GM18867 (cell line): ENCODE data around the gene IL1RAPL1.

ENCODE experiments used
- ATAC-seq: cut with Tn5 transposase; IDR thresholded peaks from one replicate; pipeline ENCODE4 v1.9.1; 2021; ENCODE audit warnings: mild to moderate bottlenecking, moderate library complexity; ENCODE audit not compliant: unreplicated experiment

IL1RAPL1 gene

DNA sequence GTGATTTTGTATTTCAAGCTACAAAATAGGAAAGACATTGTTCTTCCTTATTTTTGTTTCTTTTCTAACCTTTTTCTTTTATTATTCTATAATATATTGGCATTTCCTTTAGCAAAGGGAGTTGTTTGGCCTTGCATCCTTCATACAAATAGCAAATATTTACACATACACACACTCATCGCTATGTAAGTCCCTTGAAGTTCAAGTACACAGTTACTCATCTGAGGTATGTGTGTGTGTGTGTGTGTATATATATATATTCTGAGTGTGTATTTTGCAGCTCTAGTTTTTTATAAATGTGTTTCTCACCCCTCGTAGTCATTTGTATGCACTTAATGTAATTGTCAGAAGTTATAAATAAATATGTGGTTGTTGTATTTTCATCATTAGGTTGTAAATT, 903.4 kb downstream of the IL1RAPL1 start:
- ATAC-seq, result no peak

DNA sequence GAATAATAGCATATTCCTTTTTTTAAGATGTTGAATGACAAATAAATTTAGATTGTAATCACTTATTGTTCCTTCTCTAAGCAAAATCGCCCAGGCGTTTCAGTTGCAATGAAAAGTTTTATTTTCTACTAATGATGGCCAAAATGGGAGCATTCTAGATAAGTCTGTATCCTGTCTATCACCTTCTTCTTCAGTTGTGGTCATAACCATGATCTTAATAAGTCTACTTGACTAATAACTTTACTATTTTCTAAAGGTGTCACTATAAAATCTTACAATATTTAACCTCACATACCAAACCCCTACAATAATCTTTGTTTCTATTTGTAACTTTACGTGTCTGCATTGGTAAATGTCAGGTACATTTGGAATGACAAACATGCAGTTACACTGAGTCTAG, 904.4 kb downstream of the IL1RAPL1 start:
- ATAC-seq, result peak; percentile 60

- ATAC-seq, result no peak
Measured at GRCh38 chrX:29496636-29497180, 909.5 kb downstream of the IL1RAPL1 start.

- ATAC-seq, result no peak
Measured at GRCh38 chrX:29506729-29507128, 919.5 kb downstream of the IL1RAPL1 start.

DNA sequence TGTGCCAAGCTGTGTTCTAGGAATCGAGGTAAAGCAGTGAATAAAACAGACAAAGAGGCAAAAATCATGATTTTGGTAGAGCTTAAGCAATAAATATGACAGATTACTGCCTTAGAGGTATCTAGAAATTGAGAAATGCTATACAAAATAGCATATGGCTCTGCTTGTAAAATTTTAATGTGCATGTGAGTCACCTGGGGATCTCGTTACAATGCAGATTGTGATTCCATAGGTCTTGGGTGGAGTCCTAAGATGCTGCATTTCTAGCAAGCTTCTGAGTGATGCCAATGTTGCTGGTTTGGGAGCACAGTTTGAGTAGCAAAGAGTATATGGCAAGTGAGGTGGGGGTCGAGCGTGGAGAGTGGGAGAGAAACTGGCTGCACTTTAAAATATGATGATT, 930.9 kb downstream of the IL1RAPL1 start:
- ATAC-seq, result no peak

DNA sequence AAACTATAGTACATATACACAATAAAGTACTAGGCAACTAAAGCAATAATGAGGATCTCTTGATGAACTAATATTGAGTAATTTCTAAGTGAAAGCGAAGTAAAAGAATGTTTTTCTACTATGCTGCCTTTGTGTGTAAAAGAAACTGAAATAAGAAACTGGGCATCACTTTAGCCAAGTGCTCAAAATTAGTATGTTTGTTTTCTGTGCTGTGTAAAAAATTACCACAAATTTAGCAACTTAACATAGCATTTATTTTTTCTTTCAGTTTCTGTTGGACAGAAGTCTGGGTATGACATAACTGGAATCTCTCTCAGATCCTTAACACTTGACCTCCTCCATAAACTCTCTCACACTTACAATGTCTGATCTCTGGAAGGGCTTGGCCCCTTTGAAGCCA, 941.0 kb downstream of the IL1RAPL1 start:
- ATAC-seq, result peak; percentile 83

GRCh38 chrX:29530501-29530900, 943.3 kb downstream of the IL1RAPL1 start:
- no peak for ATAC-seq

DNA sequence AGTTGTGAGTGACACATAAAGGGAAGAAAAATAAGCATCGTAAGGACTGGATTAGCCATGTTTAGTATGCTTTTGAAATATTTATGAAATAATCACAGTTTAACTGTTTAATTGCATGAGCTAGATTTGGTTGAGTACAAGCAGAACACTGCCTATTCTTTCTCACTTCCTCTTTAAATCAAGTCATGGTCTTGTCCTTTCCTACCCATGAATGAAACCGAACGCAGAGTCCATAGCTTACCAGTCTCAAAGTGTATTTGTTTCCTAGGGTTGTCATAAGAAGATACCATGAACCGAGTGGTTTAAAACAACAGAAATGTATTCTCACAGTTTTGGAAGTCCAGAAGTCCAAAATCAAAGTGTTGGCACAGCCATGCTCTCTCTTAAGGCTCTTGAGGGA, 944.1 kb downstream of the IL1RAPL1 start:
- ATAC-seq, result peak; percentile 80

GRCh38 chrX:29535212-29536162, 948.2 kb downstream of the IL1RAPL1 start:
- ATAC-seq, result no peak

GRCh38 chrX:29541038-29541437, 953.8 kb downstream of the IL1RAPL1 start:
- peak; percentile 38 for ATAC-seq

- no peak for ATAC-seq
Measured at GRCh38 chrX:29542152-29542551, 954.9 kb downstream of the IL1RAPL1 start.

GRCh38 chrX:29545878-29546277, 958.6 kb downstream of the IL1RAPL1 start:
- no peak for ATAC-seq

DNA sequence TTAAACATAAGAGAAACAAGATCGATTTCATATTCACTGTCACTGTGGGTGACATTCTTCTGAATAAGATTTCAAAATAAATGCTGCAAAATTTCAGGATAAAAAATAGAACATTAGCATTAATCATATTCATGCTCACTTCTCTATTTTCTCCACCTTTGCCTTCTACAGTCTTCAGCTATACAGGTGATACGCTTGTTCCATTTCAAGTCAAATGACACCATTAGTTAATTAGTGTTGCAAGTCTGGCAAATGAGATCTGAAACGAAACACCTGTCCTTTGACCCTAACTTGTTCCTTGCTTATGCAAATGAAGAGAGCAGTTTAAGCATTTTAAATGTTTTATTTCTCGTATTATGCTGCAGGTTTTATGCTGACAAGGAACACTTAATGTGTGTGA, 960.6 kb downstream of the IL1RAPL1 start:
- no peak for ATAC-seq

DNA sequence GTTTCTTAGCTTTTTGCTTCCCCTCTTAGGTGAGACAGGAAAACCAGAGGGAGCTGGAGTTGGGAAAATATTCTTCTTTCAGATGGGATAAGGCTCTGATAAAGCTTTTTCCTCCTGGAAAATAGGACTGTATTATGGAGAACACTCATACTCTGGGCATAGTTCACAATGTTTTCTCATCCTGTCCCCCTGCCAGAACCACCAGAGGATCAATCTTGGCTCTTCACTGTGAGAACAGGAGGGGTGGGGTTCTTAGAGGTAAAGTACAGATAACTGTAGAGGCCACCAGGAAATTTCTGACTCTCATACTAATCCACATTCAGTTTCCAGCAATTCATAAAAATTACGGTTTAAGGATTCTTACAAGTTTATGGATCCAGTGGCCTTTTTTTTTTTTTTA, 966.3 kb downstream of the IL1RAPL1 start:
- no peak for ATAC-seq

GRCh38 chrX:29555465-29556091, 968.3 kb downstream of the IL1RAPL1 start:
- ATAC-seq, result peak; percentile 96

GRCh38 chrX:29560065-29560464, 972.8 kb downstream of the IL1RAPL1 start:
- ATAC-seq, result no peak

- no peak for ATAC-seq
Measured at GRCh38 chrX:29561417-29561816, 974.2 kb downstream of the IL1RAPL1 start.

GRCh38 chrX:29580560-29580959, 993.3 kb downstream of the IL1RAPL1 start:
- ATAC-seq, result peak; percentile 78

DNA sequence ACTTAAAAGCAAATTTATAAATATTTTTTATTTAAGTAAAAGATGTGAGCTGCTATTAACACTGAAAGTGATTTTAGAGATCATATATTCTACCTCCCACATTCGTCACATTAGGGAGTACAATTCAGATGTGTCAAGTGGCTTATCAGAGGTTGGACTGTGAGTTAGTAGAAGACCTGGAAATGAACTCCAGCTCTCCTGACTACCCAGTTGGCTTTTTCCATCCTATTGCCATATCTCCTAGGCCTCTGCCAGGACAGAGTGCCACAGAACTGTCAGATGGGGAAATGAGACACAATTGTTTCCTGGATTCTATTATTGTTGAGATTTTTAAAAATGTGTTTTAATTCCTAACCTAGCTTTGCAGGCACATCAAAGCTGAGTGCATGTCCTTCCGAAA, 994.0 kb downstream of the IL1RAPL1 start:
- no peak for ATAC-seq

GRCh38 chrX:29587107-29587506, 999.9 kb downstream of the IL1RAPL1 start:
- peak; percentile 58 for ATAC-seq

- no peak for ATAC-seq
Measured at GRCh38 chrX:29590921-29591320, 1003.7 kb downstream of the IL1RAPL1 start.

DNA sequence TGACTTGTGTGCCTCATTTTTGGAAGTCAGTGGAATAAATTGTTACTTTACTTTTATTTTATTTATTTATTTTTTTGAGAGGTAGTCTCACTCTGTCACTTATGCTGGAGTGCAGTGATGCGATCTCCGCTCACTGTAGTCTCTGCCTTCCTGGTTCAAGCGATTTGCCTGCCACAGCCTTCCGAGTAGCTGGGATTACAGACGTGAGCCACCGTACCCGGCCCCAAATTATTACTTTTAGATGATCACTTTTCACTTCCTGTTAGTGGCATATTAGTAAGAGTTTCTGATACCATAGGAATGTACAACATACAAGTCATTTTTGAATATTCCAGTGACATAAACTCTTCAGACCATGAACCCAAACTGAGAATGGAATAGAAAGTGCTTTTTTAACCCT, 1017.1 kb downstream of the IL1RAPL1 start:
- no peak for ATAC-seq
